GM12892 (cell line): ENCODE measurements around the gene SUCNR1.

ENCODE experiments used
- POLR2A ChIP-seq: IDR thresholded peaks from 2 replicates; pipeline ENCODE4 v1.6.1; 2011; ENCODE audit warnings: low read depth, low read length, control low read depth
- TAF1 ChIP-seq: IDR thresholded peaks from 2 replicates; pipeline ENCODE4 v1.6.1; 2011; ENCODE audit warnings: low read depth, mild to moderate bottlenecking, control low read depth, low read length, borderline replicate concordance

GRCh38 chr3:151838574-151839312 is 34.7 kb upstream of the SUCNR1 start:
- TF ChIP-seq POLR2A (no peak), TAF1 (no peak)
